B cell (primary cell): Measurements from ENCODE around the gene BRD4.

Experiments
- EZH2 ChIP-seq: IDR thresholded peaks from 2 replicates; pipeline ENCODE4 v1.6.1; 2012; ENCODE audit warnings: borderline replicate concordance, low read depth, mild to moderate bottlenecking, moderate library complexity, low read length; ENCODE audit not compliant: insufficient read depth, poor library complexity, severe bottlenecking
- TF ChIP-seq, protein P1 (sequence below): fragments of 200-600 bp; IDR thresholded peaks from one replicate; pipeline ENCODE4 v1.8.0; 2022; ENCODE audit warnings: antibody characterized with exemption, mild to moderate bottlenecking

DNA sequence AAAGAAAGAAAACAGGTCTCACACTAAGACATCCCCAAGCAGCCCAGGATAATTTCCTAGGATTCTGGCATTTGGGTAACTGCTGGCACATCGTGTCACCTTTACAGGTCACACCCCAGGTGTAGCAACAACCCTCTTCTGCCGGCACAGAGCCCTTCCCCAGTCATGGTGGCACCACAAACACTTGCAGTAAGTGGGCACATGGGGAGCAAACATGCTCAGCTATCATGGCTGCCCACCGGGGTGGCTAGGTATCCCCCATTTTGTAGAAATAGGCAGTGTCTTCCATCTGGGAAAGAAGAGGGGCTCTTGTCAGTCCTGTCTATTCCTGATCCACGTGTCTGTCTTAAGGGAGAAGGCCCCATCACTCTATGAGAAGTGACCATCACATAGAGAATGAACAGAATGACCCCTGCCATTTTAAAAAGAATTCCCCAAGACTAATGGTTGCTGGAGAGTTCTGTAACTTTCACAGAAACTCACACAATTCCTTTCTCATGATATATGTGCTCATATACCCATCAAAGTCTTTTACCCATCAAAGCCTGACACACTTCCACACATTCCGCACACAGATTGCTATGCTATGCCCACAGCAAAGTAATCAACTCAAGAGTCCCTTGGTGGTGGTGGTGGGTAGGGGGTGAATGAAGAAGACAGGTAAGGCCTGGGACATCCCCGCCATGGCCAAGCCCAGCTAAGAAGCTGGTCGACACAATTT, 33.3 kb downstream of the BRD4 start:
- TF ChIP-seq, protein P1, sequence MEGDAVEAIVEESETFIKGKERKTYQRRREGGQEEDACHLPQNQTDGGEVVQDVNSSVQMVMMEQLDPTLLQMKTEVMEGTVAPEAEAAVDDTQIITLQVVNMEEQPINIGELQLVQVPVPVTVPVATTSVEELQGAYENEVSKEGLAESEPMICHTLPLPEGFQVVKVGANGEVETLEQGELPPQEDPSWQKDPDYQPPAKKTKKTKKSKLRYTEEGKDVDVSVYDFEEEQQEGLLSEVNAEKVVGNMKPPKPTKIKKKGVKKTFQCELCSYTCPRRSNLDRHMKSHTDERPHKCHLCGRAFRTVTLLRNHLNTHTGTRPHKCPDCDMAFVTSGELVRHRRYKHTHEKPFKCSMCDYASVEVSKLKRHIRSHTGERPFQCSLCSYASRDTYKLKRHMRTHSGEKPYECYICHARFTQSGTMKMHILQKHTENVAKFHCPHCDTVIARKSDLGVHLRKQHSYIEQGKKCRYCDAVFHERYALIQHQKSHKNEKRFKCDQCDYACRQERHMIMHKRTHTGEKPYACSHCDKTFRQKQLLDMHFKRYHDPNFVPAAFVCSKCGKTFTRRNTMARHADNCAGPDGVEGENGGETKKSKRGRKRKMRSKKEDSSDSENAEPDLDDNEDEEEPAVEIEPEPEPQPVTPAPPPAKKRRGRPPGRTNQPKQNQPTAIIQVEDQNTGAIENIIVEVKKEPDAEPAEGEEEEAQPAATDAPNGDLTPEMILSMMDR: no peak
- no peak for TF ChIP-seq EZH2
